WTC11 (cell line): Measurements from ENCODE around the gene KCNIP4. TPM values are rescaled to one million over a fixed set of nuclear protein-coding genes. Genes with fewer than 3 reads are reported as not detected.

Experiments
- ATAC-seq: fragments of 200-7000 bp; cut with Tn5 transposase; 2 replicates; pipeline ENCODE4 v1.10.0; 2021; ENCODE audit warnings: mild to moderate bottlenecking, moderate library complexity
- CTCF ChIA-PET: fragments of 300-600 bp; sonication (Branson Sonifier 250); formaldehyde crosslinking; loops from one replicate; lab custom pipeline; 2021; ENCODE audit warnings: antibody characterized with exemption; lab: Charles Lee
- POLR2A ChIA-PET: fragments of 350-600 bp; sonication (Branson Sonifier 250); formaldehyde crosslinking; loops from one replicate; lab custom pipeline; 2021; ENCODE audit warnings: antibody characterized with exemption; lab: Charles Lee
- DNase-seq: peaks from one replicate; pipeline ENCODE4 v3.0.0; 2021; ENCODE audit warnings: low spot score
- H3K27ac Mint-ChIP-seq: 2 replicates; pipeline ENCODE4 v1.8.0; 2021; ENCODE audit warnings: mixed read lengths
- H3K27me3 Mint-ChIP-seq: 2 replicates; pipeline ENCODE4 v1.8.0; 2021; ENCODE audit warnings: low read depth, mild to moderate bottlenecking, moderate library complexity, mixed read lengths
- H3K36me3 Mint-ChIP-seq: 2 replicates; pipeline ENCODE4 v1.8.0; 2021; ENCODE audit warnings: mixed read lengths
- H3K4me1 Mint-ChIP-seq: 2 replicates; pipeline ENCODE4 v1.8.0; 2022; ENCODE audit warnings: mixed read lengths
- H3K4me3 Mint-ChIP-seq: 2 replicates; pipeline ENCODE4 v1.8.0; 2021; ENCODE audit warnings: mild to moderate bottlenecking, moderate library complexity, mixed read lengths
- H3K9me3 Mint-ChIP-seq: 2 replicates; pipeline ENCODE4 v1.8.0; 2021; ENCODE audit warnings: mixed read lengths
- AFF4 ChIP-seq: sonication (generic); formaldehyde crosslinking; IDR thresholded peaks from 2 replicates; pipeline ENCODE4 v1.8.1; 2023; ENCODE audit warnings: mild to moderate bottlenecking, missing genetic modification reagents, borderline replicate concordance
- ATF3 ChIP-seq: sonication (generic); formaldehyde crosslinking; conservative IDR thresholded peaks from 2 replicates; pipeline ENCODE4 v1.8.1; 2022; ENCODE audit warnings: mild to moderate bottlenecking, missing genetic modification reagents
- CREB1 ChIP-seq: sonication (generic); formaldehyde crosslinking; IDR thresholded peaks from 2 replicates; pipeline ENCODE4 v1.8.0; 2023; ENCODE audit warnings: mild to moderate bottlenecking, missing genetic modification reagents
- ETV6 ChIP-seq: sonication (generic); formaldehyde crosslinking; IDR thresholded peaks from 2 replicates; pipeline ENCODE4 v1.8.1; 2022; ENCODE audit warnings: mild to moderate bottlenecking, missing genetic modification reagents
- FOXK1 ChIP-seq: sonication (generic); formaldehyde crosslinking; IDR thresholded peaks from 2 replicates; pipeline ENCODE4 v1.8.0; 2022; ENCODE audit warnings: mild to moderate bottlenecking, moderate library complexity, missing genetic modification reagents
- FOXP1 ChIP-seq: sonication (generic); formaldehyde crosslinking; IDR thresholded peaks from 2 replicates; pipeline ENCODE4 v1.8.0; 2022; ENCODE audit warnings: missing genetic modification reagents, mild to moderate bottlenecking, moderate library complexity, borderline replicate concordance
- GRHL2 ChIP-seq: fragments of 250-450 bp; sonication (Bioruptor Pico); IDR thresholded peaks from 2 replicates; pipeline ENCODE4 v1.8.0; 2022; ENCODE audit warnings: mild to moderate bottlenecking, moderate library complexity; ENCODE audit not compliant: insufficient replicate concordance, severe bottlenecking
- GTF2I ChIP-seq: fragments of 250-450 bp; sonication (Bioruptor Pico); conservative IDR thresholded peaks from 2 replicates; pipeline ENCODE4 v1.4.0; 2021; ENCODE audit warnings: mild to moderate bottlenecking
- IRF1 ChIP-seq: sonication (generic); formaldehyde crosslinking; IDR thresholded peaks from 2 replicates; pipeline ENCODE4 v1.8.0; 2023; ENCODE audit warnings: missing genetic modification reagents
- IRF2 ChIP-seq: sonication (generic); formaldehyde crosslinking; IDR thresholded peaks from 2 replicates; pipeline ENCODE4 v1.8.0; 2022; ENCODE audit warnings: low read depth, missing genetic modification reagents, borderline replicate concordance
- JUN ChIP-seq: sonication (generic); formaldehyde crosslinking; IDR thresholded peaks from 2 replicates; pipeline ENCODE4 v1.8.0; 2023; ENCODE audit warnings: mild to moderate bottlenecking, missing genetic modification reagents
- MLX ChIP-seq: sonication (generic); formaldehyde crosslinking; IDR thresholded peaks from 2 replicates; pipeline ENCODE4 v1.8.1; 2023; ENCODE audit warnings: mild to moderate bottlenecking, missing genetic modification reagents, moderate library complexity
- PRDM15 ChIP-seq: sonication (generic); formaldehyde crosslinking; IDR thresholded peaks from 2 replicates; pipeline ENCODE4 v1.8.0; 2022; ENCODE audit warnings: missing genetic modification reagents
- SMAD3 ChIP-seq: sonication (generic); formaldehyde crosslinking; IDR thresholded peaks from 2 replicates; pipeline ENCODE4 v1.8.0; 2022; ENCODE audit warnings: missing genetic modification reagents, mild to moderate bottlenecking, borderline replicate concordance
- SP1 ChIP-seq: sonication (generic); formaldehyde crosslinking; conservative IDR thresholded peaks from 2 replicates; pipeline ENCODE4 v1.8.1; 2022; ENCODE audit warnings: missing genetic modification reagents
- STAT6 ChIP-seq: sonication (generic); formaldehyde crosslinking; conservative IDR thresholded peaks from 2 replicates; pipeline ENCODE4 v1.8.1; 2023; ENCODE audit warnings: mild to moderate bottlenecking, low read depth, missing genetic modification reagents, moderate library complexity
- TEAD4 ChIP-seq: sonication (generic); formaldehyde crosslinking; IDR thresholded peaks from 2 replicates; pipeline ENCODE4 v1.8.0; 2022; ENCODE audit warnings: mild to moderate bottlenecking, missing genetic modification reagents
- USF1 ChIP-seq: sonication (generic); formaldehyde crosslinking; IDR thresholded peaks from 2 replicates; pipeline ENCODE4 v1.8.0; 2022; ENCODE audit warnings: mild to moderate bottlenecking, missing genetic modification reagents
- ZNF138 ChIP-seq: sonication (generic); formaldehyde crosslinking; conservative IDR thresholded peaks from 2 replicates; pipeline ENCODE4 v1.8.1; 2022; ENCODE audit warnings: mild to moderate bottlenecking, moderate library complexity, missing genetic modification reagents
- ZNF671 ChIP-seq: fragments of 250-450 bp; sonication (Bioruptor Pico); IDR thresholded peaks from 2 replicates; pipeline ENCODE4 v1.8.0; 2021; ENCODE audit warnings: mild to moderate bottlenecking
- total RNA-seq: library from RNA; stranded (reverse); gene quantifications from 3 replicates; pipeline ENCODE4 v1.2.3, GENCODE V29; 2021

Gene KCNIP4
- total RNA-seq, 1 experiment from 2014 or later = not detected

- TF ChIP-seq IRF1 (CRISPR knock-in tag) (no peak), ZNF671 (CRISPR knock-in tag) (no peak), MLX (CRISPR knock-in tag) (no peak)
These were observed 770.7 kb downstream of the KCNIP4 start (continued) for GRCh38 chr4:21177871-21178270.

GRCh38 chr4:21177092-21177491 is 771.5 kb downstream of the KCNIP4 start:
- H3K27ac Mint-ChIP-seq = no peak overlapping the region
- no peak for DNase-seq
- TF ChIP-seq PRDM15 (CRISPR knock-in tag) = no peak
- TF ChIP-seq IRF2 (CRISPR knock-in tag) = no peak
- no peak for TF ChIP-seq FOXP1
- TF ChIP-seq IRF1 (CRISPR knock-in tag) = no peak
- TF ChIP-seq ETV6 (CRISPR knock-in tag) = no peak
- TF ChIP-seq ZNF138 (CRISPR knock-in tag) = no peak
- TF ChIP-seq, all 79 proteins: peak for 0
- Mint-ChIP-seq H3K36me3 (no peaks in the 10 kb centered on the region), H3K9me3 (no peaks in the 10 kb centered on the region), H3K4me1 (no peaks in the 10 kb centered on the region), H3K4me3 (no peak overlapping the region), H3K27me3 (no peaks in the 10 kb centered on the region)
- POLR2A ChIA-PET = no interaction called here
- ATAC-seq = no peak
- CTCF ChIA-PET = no interaction called here

GRCh38 chr4:21167711-21168110 is 780.9 kb downstream of the KCNIP4 start:
- DNase-seq (no peak), ATAC-seq (no peak)
- Mint-ChIP-seq H3K4me1 (no peaks in the 10 kb centered on the region), H3K4me3 (no peak overlapping the region), H3K36me3 (no peaks in the 10 kb centered on the region), H3K27ac (no peak overlapping the region), H3K9me3 (no peaks in the 10 kb centered on the region), H3K27me3 (no peaks in the 10 kb centered on the region; the same call in 1 of the 2 replicates)
- ChIA-PET POLR2A (no interaction called here), CTCF (no interaction called here)
- TF ChIP-seq TEAD4 (CRISPR knock-in tag) (no peak), SMAD3 (no peak), SP1 (CRISPR knock-in tag) (no peak), ZNF138 (CRISPR knock-in tag) (no peak), USF1 (no peak), STAT6 (CRISPR knock-in tag) (no peak), FOXK1 (CRISPR knock-in tag) (no peak), AFF4 (CRISPR knock-in tag) (no peak), GTF2I (CRISPR knock-in tag) (no peak), GRHL2 (no peak), JUN (no peak), CREB1 (CRISPR knock-in tag) (no peak), ATF3 (CRISPR knock-in tag) (no peak)
